GM13977 (cell line): ENCODE measurements around the gene TK2.

Source experiments
- DNase-seq: peaks from one replicate; pipeline ENCODE4 v3.0.0; 2012; ENCODE audit warnings: low spot score
- in situ Hi-C: fragments of 300-500 bp; cut with MboI; formaldehyde crosslinking; loops from one replicate; pipeline ENCODE4 v1.12.0; 2022; ENCODE audit warnings: low sequenced_read_pairs, low pct_unique_long_range_greater_than_20kb, mixed read lengths, inconsistent platforms; ENCODE audit not compliant: unreplicated experiment
- TF ChIP-seq, protein P1 (sequence below): IDR thresholded peaks from 2 replicates; pipeline ENCODE4 v1.5.1; 2012; ENCODE audit warnings: mild to moderate bottlenecking, control low read depth; ENCODE audit not compliant: insufficient read depth; ENCODE audit errors: extremely low read depth, missing control alignments

TK2 gene

DNA sequence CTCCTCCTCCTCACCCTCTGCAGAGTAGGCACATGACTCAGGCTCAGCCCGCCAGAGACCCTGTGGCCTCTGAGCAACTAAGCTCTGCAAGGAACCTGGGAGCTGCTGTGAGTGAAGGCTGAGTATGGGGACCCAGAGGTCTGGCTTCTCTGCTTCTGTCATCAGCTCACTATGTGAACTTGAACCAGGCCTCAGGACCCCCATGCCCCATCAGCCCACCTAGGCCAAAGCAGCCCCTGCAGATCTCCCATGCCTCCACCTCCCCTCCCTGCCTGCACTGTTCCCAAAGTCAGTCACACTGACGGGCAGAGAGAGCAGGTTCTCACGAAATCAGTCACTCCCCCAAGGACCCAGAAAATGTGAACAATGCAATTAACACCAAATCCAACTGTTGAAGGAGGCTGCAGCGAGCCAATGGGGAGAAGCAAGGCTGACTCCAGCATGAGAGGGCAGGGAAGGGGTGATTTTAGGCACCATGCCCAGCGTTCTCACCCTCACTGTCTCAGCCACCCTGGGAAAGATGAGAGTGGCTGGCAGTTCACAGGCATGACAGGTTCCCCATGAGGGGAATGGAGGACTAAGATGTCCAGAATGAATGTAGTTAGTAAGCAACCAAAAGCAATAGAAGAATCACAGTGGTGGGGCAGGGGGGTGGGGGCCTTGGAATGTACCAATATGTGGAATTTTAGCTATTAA, 62.2 kb downstream of the TK2 start:
- TF ChIP-seq, protein P1, sequence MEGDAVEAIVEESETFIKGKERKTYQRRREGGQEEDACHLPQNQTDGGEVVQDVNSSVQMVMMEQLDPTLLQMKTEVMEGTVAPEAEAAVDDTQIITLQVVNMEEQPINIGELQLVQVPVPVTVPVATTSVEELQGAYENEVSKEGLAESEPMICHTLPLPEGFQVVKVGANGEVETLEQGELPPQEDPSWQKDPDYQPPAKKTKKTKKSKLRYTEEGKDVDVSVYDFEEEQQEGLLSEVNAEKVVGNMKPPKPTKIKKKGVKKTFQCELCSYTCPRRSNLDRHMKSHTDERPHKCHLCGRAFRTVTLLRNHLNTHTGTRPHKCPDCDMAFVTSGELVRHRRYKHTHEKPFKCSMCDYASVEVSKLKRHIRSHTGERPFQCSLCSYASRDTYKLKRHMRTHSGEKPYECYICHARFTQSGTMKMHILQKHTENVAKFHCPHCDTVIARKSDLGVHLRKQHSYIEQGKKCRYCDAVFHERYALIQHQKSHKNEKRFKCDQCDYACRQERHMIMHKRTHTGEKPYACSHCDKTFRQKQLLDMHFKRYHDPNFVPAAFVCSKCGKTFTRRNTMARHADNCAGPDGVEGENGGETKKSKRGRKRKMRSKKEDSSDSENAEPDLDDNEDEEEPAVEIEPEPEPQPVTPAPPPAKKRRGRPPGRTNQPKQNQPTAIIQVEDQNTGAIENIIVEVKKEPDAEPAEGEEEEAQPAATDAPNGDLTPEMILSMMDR: no peak
- in situ Hi-C loops: no loop called here
- no peak for DNase-seq

DNA sequence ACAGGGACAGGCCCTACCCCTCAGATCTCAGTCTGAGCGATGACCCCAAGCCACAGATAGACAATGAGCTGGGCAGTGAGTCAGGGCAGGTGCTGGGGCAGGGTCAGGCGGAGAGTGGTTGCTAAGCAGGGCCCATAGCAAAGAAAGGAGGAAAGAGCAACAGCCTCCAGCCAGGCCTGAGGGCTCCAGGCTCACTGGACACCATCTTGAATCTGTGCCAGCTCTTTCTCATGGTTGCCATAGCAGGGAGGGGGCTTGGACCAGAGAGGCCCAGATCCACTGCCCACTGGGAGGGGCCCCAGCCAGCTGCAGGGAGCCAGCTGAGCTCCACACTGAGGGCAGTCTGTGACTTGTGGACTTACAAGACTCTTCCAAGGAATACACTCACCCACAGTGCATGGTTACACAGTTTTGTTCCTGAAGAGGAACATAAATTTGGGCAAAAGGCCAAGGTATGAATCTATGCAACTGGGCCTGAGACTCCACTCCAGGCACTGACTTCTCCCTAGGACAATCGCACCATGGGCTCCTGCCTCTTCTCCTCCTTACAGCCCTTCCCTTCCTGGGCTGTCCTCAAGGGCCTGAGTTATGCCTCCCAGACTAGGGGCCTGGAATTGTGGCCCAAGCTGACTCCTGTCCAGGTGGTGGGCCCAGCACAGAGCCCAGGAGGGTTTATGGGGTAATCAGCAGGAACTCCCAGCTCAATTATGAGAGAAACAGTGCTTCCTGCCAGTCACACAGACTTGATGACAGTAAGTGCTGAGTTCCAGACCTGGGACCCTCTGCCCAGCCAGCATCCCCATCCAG, 62.9 kb downstream of the TK2 start:
- in situ Hi-C loops: no loop called here
- DNase-seq: no peak

DNA sequence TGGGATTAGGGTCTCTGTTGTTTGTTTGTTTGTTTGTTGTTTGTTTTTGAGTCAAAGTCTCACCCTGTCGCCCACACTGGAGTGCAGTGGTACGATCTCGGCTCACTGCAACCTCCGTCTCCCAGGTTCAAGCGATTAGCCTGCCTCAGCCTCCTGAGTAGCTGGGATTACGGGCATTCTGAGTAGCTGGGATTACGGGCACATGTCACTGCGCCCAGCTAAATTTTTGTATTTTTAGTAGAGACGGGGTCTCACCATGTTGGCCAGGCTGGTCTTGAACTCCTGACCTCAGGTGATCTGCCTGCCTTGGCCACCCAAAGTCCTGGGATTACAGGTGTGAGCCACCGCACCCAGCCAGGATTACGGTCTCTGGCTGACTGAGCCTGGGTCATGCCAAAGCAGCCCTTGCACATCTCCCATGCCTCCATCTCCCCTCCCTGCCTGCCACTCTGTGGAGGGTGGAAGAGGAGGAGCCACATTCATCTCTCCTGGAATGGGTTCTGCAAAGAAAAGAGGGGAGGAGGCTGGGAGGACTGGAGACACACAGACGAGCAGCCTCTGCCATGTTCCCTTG, 63.6 kb downstream of the TK2 start:
- in situ Hi-C loops: no loop called here
- DNase-seq: no peak
- TF ChIP-seq, protein P1: no peak

More for the DNA sequence above, 62.9 kb downstream of the TK2 start:
- TF ChIP-seq, protein P1: no peak

DNA sequence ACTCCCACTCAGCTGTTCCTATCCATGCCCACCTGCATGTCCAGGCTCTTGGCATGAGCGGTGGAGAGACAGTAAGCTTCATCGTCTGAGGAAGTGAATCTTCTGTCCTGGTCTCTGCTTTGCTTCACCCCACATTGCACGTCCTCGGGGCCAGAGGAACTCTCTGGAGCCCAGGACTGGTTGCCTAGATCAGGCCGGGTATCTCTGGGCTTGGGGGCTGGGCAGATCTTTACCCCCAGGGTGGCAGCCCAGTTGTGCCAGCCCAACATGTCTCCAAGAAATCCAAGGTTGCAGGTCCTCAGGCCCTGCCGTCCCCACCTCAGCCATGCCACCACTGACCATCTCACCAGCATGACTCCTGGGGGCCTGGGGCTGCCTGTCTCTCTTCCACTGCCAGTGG, 64.5 kb downstream of the TK2 start:
- no peak for DNase-seq
- in situ Hi-C loops: no loop called here
- TF ChIP-seq, protein P1: no peak

DNA sequence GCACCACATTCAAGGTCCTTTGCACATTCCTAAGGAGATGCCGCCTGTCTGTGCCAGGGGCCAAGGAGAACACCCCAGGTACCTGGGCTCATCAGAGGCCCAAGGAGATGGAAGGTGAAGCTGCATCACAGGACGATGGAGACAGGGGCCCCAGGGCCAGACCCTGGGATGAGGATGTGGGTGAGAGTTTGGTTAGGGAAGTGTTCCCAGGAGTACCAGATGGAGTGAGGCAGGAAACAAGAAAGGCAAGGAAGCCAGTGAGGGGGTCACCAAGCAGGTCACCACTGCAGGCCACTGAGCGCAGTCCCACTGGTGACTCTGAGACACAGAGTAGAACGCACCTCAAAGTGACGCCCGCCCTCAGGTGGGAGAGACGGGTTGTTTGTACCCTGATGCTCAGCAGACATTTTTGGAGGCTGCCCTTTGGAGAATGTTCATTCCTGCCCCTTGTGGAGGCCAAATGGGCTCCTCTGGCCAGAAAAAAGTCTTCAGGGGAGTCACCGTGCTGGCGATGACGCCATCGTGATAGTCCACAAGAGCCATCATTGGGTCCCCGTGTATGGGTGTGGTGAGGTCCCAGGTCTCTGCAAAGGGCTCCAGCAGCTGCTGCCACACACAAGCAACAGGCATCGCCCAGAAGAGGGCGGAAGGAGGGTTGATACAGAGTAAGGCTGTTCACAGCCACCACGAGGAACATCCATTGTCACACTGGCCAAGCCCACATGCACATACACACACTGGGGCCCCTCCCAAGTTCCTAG, 65.3 kb downstream of the TK2 start:
- no peak for DNase-seq
- TF ChIP-seq, protein P1: no peak
- in situ Hi-C loops: no loop called here
